Sigmoid colon (tissue), 7 donors: ENCODE results near the gene TJP3. TPM values are rescaled to one million over a fixed set of nuclear protein-coding genes. Genes with fewer than 3 reads are reported as not detected.

Experiments used
- DNase-seq: peaks from one replicate; pipeline ENCODE4 v3.0.0-alpha.2; 2019
- H3K27ac ChIP-seq, 4 donors: fragments of 200-600 bp; sonication (generic); one replicate each; pipeline ENCODE4 v1.5.1; 2016 to 2019; ENCODE audit warnings: mild to moderate bottlenecking in 1 of 4
- H3K27me3 ChIP-seq, 3 donors: fragments of 200-600 bp; sonication (generic); one replicate each; pipeline ENCODE4 v1.5.1; 2019; ENCODE audit warnings: mild to moderate bottlenecking in 1 of 3
- H3K36me3 ChIP-seq, 4 donors: fragments of 200-600 bp; sonication (generic); one replicate each; pipeline ENCODE4 v1.5.1; 2016 to 2019
- H3K4me1 ChIP-seq, 4 donors: fragments of 200-600 bp; sonication (generic); one replicate each; pipeline ENCODE4 v1.5.1; 2017 to 2019
- H3K4me3 ChIP-seq, 4 donors: fragments of 200-600 bp; sonication (generic); one replicate each; pipeline ENCODE4 v1.5.1; 2017 to 2019; ENCODE audit warnings: mild to moderate bottlenecking in 2 of 4, moderate library complexity in 1 of 4
- H3K9me3 ChIP-seq, 4 donors: fragments of 200-600 bp in 3 of 4; sonication (generic) in 3 of 4; one replicate each; pipeline versions ENCODE4 v1.5.1 to v1.6.1; 2013 to 2019
- CTCF ChIP-seq, 4 experiments: fragments of 450-650 bp in 3 of 4; fragments of 200-600 bp in 1 of 4; IDR thresholded peaks; one replicate each; pipeline ENCODE4 v1.5.1; 2016 to 2019; ENCODE audit warnings: antibody characterized with exemption in 4 of 4, mild to moderate bottlenecking in 3 of 4, moderate library complexity in 2 of 4
- EP300 ChIP-seq, 4 donors: sonication (generic); formaldehyde crosslinking; IDR thresholded peaks; one replicate each; pipeline ENCODE4 v1.6.1; 2017; ENCODE audit warnings: antibody characterized with exemption in 4 of 4
- POLR2A ChIP-seq, 2 donors: fragments of 450-650 bp; IDR thresholded peaks; one replicate each; pipeline ENCODE4 v1.6.1; 2016; ENCODE audit warnings: antibody characterized with exemption in 2 of 2, mild to moderate bottlenecking in 2 of 2, moderate library complexity in 2 of 2
- POLR2AphosphoS5 ChIP-seq, 4 donors: sonication (generic); formaldehyde crosslinking; IDR thresholded peaks; one replicate each; pipeline ENCODE4 v1.6.1; 2017; ENCODE audit warnings: antibody characterized with exemption in 4 of 4
- WGBS, 2 donors: extraction: QIAGEN DNeasy Blood & Tissue Kit; methylation state at CpG; one replicate each; pipeline ENCODE4 v1.1.7; 2013; 5-methylcytosine and 5-hydroxymethylcytosine counted together
- intact Hi-C: fragments of 100-400 bp; cut with DNase I; formaldehyde crosslinking; loops from one replicate; pipeline ENCODE4 v1.15.1; 2023
- polyA plus RNA-seq, 3 donors: library from polyadenylated mRNA; stranded (reverse); fragments of 200-250 nt; gene quantifications; one replicate each; pipeline ENCODE4 v1.2.3, GENCODE V29; 2013
- total RNA-seq, 4 donors: library from RNA; depleted of rRNA; stranded (reverse); fragments of >200 nt; gene quantifications; one replicate each; pipeline ENCODE4 v1.1.0, GENCODE V29; 2016
- donor health status: healthy with polysubstance abuse.
- donor health status: Bipolar disorder and iron deficiency.
- donor health status: healthy.

The TJP3 gene
- total and polyA plus RNA-seq, 7 donors = 0.33 to 245 (median 80.2) TPM; not detected in 1

- intact Hi-C loops = loop anchor here (10.0 kb wide), 1 partner anchor 273 kb away; no protein-coding TSS in a partner anchor
- peaks cover 0 to 11% (median 0%) of the 10 kb centered on the region in 4 donors for H3K36me3 ChIP-seq
- peak overlapping the region in 3 of 4 donors; percentile 84 to 97 (median 88) for H3K27ac ChIP-seq
- no peak overlapping the region for H3K4me3 ChIP-seq
- H3K4me1 ChIP-seq = peaks cover 0 to 71% (median 63%) of the 10 kb centered on the region in 4 donors
- no peak for TF ChIP-seq CTCF (IDR thresholded peaks at IDR 0.05)
- H3K9me3 ChIP-seq = no peaks in the 10 kb centered on the region
- 82 to 91% methylated on average over 16 of the region's 16 CpGs for WGBS, 2 donors
- no peak for DNase-seq
- no peaks in the 10 kb centered on the region for H3K27me3 ChIP-seq
These were observed 16.8 kb upstream of the TJP3 start for GRCh38 chr19:3691372-3691716.

GRCh38 chr19:3691726-3692125 is 16.5 kb upstream of the TJP3 start:
- H3K27me3 ChIP-seq = no peaks in the 10 kb centered on the region
- no peak for TF ChIP-seq CTCF (IDR thresholded peaks at IDR 0.05)
- TF ChIP-seq EP300 (IDR thresholded peaks at IDR 0.05) = no peak
- no peak for TF ChIP-seq POLR2AphosphoS5 (IDR thresholded peaks at IDR 0.05)
- no peak for TF ChIP-seq POLR2A (IDR thresholded peaks at IDR 0.05)
- 94 to 96% methylated on average over 18 of the region's 18 CpGs for WGBS, 2 donors
- intact Hi-C loops = loop anchor here (10.0 kb wide), 1 partner anchor 273 kb away; no protein-coding TSS in a partner anchor
- DNase-seq = no peak
- peaks cover 0 to 68% (median 63%) of the 10 kb centered on the region in 4 donors for H3K4me1 ChIP-seq
- H3K27ac ChIP-seq = peak overlapping the region in 3 of 4 donors; percentile 84 to 97 (median 88)
- H3K9me3 ChIP-seq = no peaks in the 10 kb centered on the region
- peaks cover 0 to 11% (median 0%) of the 10 kb centered on the region in 4 donors for H3K36me3 ChIP-seq
- H3K4me3 ChIP-seq = no peak overlapping the region

- Histone ChIP-seq H3K4me3 (peak overlapping the region in 1 of 4 donors; percentile 11), H3K27ac (peak overlapping the region; percentile 80 to 97 (median 86))
- DNase-seq = no peak
These were observed 15.8 kb upstream of the TJP3 start for GRCh38 chr19:3692141-3693024.

More at GRCh38 chr19:3692141-3693024, 15.8 kb upstream of the TJP3 start:
- Histone ChIP-seq H3K36me3 (peaks cover 0 to 11% (median 0%) of the 10 kb centered on the region in 4 donors), H3K9me3 (no peaks in the 10 kb centered on the region), H3K27me3 (no peaks in the 10 kb centered on the region), H3K4me1 (peaks cover 0 to 65% (median 60%) of the 10 kb centered on the region in 4 donors)
- 85 to 89% methylated on average over 25 of the region's 25 CpGs for WGBS, 2 donors
- intact Hi-C loops = loop anchor here (10.0 kb wide), 1 partner anchor 272 kb away; no protein-coding TSS in a partner anchor
- TF ChIP-seq POLR2AphosphoS5 (IDR thresholded peaks at IDR 0.05) (no peak), POLR2A (IDR thresholded peaks at IDR 0.05) (no peak), CTCF (IDR thresholded peaks at IDR 0.05) (peak; percentile 41 to 64 (median 50)), EP300 (IDR thresholded peaks at IDR 0.05) (no peak)
